HG02798 (cell line): ENCODE results near the gene LCMT2.

Experiments
- ATAC-seq: cut with Tn5 transposase; IDR thresholded peaks from one replicate; pipeline ENCODE4 v1.9.1; 2021; ENCODE audit warnings: mild to moderate bottlenecking; ENCODE audit not compliant: unreplicated experiment, poor library complexity

The LCMT2 gene, protein sequence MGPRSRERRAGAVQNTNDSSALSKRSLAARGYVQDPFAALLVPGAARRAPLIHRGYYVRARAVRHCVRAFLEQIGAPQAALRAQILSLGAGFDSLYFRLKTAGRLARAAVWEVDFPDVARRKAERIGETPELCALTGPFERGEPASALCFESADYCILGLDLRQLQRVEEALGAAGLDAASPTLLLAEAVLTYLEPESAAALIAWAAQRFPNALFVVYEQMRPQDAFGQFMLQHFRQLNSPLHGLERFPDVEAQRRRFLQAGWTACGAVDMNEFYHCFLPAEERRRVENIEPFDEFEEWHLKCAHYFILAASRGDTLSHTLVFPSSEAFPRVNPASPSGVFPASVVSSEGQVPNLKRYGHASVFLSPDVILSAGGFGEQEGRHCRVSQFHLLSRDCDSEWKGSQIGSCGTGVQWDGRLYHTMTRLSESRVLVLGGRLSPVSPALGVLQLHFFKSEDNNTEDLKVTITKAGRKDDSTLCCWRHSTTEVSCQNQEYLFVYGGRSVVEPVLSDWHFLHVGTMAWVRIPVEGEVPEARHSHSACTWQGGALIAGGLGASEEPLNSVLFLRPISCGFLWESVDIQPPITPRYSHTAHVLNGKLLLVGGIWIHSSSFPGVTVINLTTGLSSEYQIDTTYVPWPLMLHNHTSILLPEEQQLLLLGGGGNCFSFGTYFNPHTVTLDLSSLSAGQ

DNA sequence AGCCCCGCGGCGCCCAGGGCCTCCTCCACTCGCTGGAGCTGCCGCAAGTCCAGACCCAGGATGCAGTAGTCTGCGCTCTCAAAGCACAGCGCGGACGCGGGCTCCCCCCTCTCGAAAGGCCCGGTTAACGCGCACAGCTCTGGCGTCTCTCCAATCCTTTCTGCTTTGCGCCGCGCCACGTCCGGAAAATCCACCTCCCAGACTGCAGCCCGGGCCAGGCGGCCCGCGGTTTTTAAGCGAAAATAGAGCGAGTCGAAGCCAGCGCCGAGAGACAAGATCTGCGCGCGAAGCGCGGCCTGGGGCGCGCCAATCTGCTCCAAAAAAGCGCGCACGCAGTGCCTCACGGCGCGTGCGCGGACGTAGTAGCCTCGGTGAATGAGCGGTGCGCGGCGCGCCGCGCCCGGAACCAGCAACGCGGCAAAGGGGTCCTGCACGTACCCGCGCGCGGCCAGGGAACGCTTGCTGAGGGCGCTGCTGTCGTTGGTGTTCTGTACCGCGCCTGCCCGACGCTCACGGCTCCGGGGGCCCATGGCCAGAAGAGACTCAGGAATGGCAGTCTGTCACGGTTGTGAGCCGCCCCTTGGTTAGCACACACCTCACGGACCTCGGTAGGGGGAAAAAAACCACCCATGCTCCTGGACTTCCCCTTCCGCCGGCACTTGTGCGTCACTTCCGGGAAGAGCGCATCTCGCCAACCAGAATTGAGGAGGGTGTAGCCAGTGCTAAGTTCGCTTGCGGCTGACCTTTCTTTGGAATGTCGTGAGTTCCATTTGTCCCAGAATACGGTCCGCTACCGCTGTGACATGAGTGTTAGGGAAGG is at the start of gene LCMT2:
Gene LCMT2, minus strand, starts transcription at position 614 of the 820 bp plus-strand sequence. Its CDS starts 84 bp downstream, at position 530.
- ATAC-seq, result peak; percentile 91

DNA sequence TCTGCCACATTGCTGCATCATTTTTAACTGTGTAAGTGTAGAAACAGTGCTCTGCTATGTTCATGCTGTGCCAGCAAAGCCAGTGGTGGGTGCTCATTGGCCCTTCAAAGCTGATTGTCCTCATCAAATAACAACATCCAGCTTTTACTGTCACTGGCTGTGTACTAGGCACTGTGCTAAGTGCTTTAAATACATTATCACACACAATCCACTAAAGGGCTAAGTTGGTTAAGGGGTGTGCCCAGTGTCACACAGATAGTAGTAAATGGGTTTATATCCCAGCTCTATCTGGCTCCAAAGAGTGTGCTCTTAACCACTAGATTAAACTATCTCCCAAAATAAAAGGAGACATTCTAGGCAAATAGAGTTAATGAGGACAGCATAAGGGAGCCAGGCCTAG is 48.2 kb upstream of the LCMT2 start:
- ATAC-seq, result no peak

DNA sequence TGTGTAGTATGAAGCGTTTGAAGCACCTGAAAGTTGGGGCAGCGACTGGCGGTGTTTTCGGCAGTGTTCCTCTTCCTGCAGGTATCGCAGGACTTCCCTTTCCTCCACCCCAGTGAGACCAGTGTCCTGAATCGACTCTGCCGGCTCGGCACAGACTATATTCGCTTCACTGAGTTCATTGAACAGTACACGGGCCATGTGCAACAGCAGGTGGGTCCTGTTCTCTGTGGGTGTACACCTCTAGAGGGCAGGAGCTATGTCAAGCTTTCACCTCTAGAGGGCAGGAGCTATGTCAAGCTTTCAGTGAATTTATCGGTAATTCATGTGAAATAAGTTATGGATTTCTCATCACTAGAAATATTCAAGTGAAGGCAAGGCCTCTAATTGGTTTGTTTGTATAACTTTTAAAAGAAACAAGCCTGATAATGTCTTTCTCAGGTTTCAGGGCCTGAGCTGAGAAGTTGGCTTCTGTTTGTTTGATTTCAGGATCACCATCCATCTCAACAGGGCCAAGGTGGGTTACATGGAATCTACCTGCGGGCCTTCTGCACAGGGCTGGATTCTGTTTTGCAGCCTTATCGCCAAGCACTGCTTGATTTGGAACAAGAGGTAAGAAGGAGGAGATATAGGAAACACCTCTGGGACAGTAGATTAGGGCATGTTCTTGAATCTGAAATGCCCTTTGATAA is 45.8 kb upstream of the LCMT2 start:
- ATAC-seq, result peak; percentile 61

DNA sequence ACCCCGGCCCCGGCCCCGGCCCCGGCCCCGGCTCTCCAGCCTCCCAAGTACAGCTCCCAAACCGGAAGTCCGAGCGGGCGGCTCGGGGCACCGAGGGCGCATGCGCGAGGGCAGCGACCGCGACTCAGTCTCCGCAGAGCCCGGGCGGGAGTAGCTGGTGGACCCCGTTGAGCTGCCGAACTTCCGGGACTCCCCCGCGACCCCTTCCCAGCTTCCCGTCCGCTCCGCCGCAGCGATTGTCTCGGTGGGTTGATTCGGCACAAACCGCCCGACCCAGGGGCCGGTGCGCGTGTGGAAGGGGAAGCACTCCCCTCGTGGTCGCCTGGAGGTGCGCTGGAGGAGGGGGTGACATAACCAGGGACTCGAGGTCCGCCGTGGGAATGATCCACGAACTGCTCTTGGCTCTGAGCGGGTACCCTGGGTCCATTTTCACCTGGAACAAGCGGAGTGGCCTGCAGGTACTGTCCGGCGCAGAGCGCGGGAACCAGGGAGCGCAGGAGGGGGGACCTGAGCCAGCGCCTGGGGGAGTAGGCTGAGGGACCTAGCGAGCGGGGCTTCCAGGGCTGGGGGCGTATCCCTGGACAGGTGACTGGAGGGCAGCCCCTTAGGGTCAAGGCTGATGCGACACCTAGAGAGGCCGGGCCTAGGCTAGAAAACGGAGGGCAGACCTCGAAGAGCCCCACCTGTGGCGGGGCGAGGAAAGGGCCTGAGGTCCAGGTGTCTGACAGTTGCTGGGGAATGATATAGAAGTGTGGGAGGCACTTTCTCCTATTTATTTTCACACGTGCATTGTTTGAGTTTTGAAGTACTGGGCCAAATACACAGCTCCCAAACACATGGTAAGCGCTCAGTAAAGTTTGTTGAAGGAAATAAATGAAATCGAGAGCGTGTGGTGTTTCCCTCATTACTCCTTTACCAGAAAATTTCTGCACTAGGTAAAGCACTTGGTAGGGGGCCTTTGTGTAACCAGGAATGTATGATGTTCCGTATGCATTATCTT is 40.9 kb upstream of the LCMT2 start, which contains the start of the genes TUBGCP4 and ZSCAN29:
Gene TUBGCP4, plus strand, starts transcription at position 127 of the 1,000 bp plus-strand sequence. Its CDS starts 254 bp downstream, at position 381.
Gene ZSCAN29, minus strand, starts transcription at position 69 of the 1,000 bp plus-strand sequence. CDS start 1,130 bp downstream, outside the sequence.
- peak; percentile 88 for ATAC-seq

DNA sequence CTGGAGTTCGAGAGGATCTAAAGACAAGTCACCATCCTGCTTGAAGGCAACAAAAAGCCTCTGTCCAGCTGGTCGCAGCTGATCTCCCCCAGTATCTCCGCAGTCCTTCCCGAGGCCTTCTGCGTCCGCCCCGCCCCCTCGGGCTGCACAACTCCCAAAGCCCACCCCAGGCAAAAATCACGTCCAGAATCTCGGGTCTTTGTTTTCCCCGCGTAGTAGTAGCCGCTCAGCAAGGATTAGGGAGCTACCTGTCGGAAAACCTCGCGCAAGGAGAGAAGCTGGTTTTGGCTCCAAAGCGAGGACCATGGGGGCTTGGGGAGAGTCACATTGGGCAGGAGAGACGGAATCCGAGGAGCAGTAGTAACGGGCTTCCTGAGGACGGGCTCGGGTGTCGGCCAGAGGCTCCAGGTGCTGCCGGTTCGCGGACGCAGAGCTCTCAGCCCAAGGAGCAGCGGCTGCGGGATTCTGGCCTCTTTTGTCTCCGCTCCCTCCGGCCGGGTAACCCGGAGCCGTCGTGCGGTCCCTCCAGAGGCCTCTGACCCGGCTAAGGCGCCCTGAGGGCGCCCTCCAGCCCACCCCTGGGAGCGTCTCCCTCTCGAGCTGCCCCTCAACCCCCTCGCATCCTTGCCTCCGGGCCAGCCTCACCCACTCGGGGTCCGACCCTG is 40.1 kb upstream of the LCMT2 start:
- peak; percentile 43 for ATAC-seq

DNA sequence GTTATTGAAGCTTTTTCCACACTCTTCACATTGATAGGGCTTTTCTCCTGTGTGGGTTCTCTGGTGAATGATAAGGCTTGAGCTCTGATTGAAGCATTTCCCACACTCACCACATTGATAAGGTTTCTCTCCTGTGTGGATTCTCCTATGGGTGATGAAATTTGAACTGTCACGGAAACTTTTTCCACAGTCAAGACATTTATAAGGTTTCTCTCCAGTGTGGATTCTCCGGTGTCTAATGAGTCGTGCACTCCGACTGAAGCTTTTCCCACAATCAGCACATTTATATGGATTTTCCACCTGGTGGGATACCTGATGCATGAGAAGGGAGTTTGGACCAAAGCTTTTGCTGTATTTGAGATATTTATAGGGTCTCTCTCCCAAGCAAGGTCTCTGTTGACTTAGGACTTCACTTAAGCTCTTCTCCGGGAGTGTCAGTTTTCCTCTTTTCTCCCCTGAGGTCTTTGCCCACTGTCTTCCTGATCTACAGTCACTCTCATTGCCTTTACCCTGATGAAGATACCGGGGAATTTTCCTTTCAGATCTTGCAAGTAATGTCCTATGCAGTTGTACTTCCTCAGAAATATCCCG is 31.0 kb upstream of the LCMT2 start:
- ATAC-seq, result no peak

DNA sequence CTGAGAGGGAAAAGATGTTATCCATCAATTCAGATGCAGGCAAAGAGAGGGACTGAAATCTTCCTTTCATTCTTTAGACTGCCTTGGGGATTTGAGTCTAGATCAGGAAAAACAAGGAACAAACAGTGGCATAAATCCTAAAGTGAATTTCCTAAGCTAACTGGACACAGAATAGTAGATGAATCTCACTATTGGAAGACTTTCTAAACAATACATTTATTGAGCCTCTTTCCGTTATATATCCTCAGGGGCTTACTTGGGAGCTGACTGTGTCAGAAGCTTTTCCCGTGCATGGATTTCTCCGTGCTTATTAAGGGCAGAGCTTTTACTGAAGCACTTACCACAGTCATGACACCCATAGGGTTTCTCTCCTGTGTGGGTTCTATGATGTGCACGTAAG is 30.4 kb upstream of the LCMT2 start:
- ATAC-seq, result no peak

DNA sequence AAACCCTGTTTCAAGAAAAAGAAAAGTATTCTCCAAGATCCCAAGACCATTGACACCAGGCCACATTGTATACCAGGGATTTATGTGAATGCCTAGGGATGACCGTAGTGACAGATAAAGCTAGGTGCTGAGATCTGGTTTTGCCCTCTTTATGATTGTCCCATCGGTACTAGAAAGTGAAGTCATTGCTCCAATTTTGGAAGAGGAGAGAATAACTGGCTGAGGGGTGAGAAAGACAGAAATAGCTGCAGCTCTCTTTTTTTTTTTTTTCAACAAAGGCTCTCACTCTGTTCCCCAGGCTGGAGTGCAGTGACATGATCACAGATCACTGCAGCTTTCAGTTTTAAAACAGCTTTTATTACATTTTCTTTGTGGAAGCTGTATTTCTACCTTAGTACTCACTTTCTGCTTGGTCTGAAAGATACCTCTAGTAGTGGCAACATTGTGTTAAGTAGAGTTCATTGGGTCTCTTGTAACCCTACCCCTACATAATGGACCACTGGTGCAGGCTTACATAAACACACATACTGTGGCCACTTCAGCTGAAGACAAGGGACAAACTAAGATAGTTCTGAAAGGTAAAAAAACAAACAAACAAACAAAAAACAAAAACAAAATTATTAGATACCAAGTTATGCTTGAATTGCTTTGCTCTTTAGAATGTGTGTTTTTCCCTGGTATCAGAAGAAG is 22.5 kb upstream of the LCMT2 start:
- ATAC-seq, result no peak

DNA sequence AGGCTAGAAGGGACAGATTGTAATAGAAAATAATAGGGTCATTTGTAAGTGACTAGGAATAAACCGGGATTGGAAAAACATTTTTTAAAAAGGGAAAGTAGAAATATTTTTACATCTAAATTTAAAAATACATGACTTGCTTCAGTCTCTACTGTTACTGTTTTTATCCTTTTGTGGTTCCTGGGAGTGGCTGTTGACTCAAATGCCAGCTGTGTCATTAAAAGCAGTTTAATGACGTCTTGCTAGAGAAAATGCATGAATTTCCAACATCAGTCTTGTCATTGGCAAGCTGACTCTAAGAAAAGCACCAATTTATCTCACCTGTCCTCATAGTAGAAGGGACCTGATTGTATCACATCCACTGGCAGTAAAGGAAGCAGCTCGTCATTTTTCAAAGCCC is 16.7 kb upstream of the LCMT2 start:
- ATAC-seq, result no peak

DNA sequence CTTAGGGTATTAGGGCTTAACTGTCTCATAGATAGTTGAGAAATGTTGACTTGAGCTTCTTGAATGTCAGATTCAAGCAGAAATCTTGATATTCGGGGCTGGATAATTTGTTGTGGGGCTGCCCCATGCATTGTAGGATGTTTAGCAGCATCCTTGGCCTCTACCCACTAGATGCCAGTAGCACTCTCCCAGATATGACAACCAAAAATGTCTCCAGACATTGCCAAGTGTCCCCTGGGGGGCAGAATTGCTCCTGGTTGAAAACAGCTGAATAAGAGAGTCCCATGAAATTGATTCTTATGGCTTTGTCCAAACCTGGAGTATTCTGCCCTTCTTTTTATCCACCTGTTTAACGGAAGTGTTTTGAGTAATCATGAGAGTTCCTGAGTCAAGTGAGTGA is 15.9 kb upstream of the LCMT2 start:
- ATAC-seq, result no peak

DNA sequence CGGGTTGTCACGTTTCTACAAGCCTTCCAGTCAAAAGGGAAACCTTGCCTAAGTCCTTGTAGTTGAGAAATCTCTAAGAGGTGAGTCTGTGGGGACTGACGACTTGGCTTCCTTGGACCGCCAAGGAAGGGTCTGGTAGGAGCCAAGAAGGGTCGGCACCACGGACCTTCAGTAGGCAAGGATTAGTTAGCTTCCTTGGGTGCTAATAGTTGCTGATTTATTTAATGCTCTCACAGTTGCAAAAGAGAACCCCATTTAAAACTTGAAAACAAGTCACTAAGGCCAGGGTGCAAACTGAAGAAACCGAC is 361 bp upstream of the LCMT2 start:
- ATAC-seq, result peak; percentile 24

DNA sequence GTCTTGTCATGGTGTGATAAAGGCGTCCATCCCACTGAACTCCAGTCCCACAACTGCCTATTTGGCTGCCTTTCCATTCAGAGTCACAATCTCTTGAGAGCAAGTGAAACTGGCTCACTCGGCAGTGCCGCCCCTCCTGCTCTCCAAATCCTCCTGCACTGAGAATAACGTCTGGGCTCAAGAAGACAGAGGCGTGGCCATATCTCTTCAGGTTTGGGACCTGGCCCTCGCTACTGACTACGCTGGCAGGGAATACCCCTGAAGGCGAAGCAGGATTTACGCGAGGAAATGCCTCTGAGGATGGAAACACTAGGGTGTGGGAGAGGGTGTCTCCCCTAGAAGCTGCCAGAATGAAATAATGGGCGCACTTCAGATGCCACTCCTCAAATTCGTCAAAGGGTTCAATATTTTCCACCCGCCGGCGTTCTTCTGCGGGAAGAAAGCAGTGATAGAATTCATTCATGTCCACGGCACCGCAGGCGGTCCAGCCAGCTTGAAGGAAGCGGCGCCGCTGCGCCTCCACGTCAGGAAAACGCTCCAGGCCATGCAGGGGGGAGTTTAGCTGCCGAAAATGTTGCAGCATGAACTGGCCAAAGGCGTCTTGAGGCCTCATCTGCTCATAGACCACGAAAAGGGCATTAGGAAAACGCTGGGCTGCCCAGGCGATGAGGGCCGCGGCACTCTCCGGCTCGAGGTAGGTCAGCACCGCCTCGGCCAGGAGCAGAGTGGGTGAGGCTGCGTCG is 985 bp downstream of the LCMT2 start:
- ATAC-seq, result no peak

DNA sequence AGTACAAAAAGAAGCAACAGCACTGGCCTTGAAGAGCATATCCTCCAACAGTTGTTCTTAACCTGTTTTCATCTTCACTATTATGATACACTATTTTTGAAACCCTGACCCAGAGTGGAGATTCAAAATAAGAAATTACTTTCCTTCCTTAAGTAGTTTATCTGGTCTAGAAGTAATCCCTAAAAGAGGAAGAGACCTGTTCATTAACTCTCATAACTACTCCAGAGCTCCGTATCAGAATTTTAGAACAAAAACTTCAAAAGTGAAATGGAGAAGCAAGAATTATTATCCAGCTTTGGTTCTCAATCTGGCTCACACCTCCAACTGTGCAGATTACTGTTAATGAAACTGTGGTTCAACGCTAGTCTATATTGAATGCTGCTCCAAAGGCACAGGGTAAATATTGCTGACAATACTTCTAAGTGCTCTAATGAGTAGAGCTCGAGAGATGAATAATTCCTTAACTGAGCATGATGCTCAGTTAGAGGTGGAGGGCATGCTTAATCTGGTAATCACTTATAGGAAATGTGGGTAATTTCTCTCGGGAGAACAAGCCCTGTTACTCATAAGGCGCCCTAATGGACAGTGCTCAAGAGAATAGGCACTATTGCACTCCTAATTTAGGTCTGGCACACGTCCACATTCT is 5.2 kb downstream of the LCMT2 start:
- no peak for ATAC-seq

DNA sequence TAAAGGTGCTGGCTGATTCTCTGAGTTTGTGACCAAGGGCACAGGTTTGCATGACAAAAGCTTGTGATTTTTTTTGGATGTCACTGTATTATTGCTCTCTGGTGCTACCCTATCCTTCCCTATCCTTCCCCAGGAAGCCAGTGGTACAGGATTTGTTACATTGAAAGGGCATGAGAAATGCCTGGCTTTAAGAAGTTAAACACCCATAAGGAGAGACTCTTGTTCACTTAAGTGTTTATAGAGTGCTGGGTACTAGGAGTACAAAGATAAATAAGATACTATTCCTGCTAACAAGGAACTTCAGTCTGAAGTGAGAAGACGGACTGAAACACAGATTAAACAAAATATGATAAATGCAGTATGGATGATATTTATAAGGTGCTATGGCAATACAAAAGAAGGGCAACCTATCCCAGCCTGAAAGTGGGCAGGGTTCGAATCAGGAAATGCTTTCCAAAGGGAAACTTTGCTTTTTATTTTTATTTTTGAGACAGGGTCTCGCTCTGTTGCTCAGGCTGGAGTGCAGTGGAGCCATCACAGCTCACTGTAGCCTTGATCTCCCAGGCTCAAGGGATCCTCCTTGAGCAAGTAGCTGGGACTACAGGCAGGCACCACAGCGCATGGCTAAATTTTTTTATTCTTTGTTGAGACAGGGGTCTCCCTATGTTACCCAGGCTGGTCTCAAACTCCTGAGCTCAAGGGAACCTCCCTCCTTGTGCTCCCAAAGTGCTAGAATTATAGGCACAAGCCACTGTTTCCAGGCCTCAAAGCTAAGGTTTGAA is 11.2 kb downstream of the LCMT2 start:
- no peak for ATAC-seq

DNA sequence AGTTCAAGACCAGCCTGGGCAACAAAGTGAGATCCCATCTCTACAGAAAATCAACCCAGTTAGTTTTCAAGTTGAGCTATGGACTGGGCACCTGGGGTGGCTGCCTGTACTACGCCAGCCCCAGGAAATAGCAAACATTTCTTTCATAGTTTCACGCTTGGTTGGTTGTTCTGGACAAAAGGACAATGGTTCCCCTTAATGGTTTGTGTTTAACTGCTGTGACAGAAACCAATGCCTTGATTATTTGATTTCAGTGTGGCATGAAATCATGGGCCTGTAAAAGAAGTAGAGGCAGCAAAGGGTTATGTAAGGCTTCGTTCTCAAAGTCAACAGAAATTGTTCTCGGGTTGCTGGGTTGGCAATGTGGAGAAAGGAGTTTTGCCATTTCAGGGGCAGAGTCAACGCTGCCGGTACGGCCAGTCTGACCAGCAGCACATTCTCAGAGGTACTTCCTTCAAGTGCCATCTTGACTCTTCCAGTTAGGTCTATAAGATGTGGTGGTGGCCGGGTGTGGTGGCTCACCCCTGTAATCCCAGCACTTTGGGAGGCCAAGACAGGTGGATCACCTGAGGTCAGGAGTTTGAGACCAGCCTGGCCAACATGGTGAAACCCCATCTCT is 12.7 kb downstream of the LCMT2 start:
- no peak for ATAC-seq
